Transverse colon (tissue), 4 donors: ENCODE measurements around the gene COL23A1. TPM values are rescaled to one million over a fixed set of nuclear protein-coding genes. Genes with fewer than 3 reads are reported as not detected.

Source experiments
- DNase-seq: peaks from one replicate; pipeline ENCODE4 v3.0.0-alpha.2; 2019
- H3K27ac ChIP-seq, 4 donors: fragments of 200-600 bp; sonication (generic); 2 replicates each; pipeline ENCODE4 v1.5.1; 2016 to 2018; ENCODE audit warnings: inconsistent platforms in 4 of 4
- H3K27me3 ChIP-seq: fragments of 200-600 bp; sonication (generic); 2 replicates; pipeline ENCODE4 v1.5.1; 2017; ENCODE audit warnings: inconsistent platforms
- H3K36me3 ChIP-seq, 4 donors: fragments of 200-600 bp; sonication (generic); 2 replicates each; pipeline ENCODE4 v1.5.1; 2017 to 2019; ENCODE audit warnings: inconsistent platforms in 4 of 4
- H3K4me1 ChIP-seq, 4 donors: fragments of 200-600 bp; sonication (generic); 2 replicates each; pipeline ENCODE4 v1.5.1; 2017 to 2020; ENCODE audit warnings: inconsistent platforms in 4 of 4
- H3K4me3 ChIP-seq, 4 donors: fragments of 200-600 bp; sonication (generic); 1 replicate in 1 of 4; 2 replicates in 3 of 4; pipeline versions ENCODE4 v1.5.1 to v1.6.1; 2017 to 2019; ENCODE audit warnings: inconsistent platforms in 4 of 4
- H3K9me3 ChIP-seq, 2 donors: fragments of 200-600 bp; sonication (generic); 2 replicates each; pipeline ENCODE4 v1.5.1; 2017 to 2019; ENCODE audit warnings: inconsistent platforms in 2 of 2
- EP300 ChIP-seq: sonication (generic); formaldehyde crosslinking; IDR thresholded peaks from one replicate; pipeline ENCODE4 v1.6.1; 2017; ENCODE audit warnings: antibody characterized with exemption, low read depth
- POLR2A ChIP-seq: fragments of 450-650 bp; IDR thresholded peaks from one replicate; pipeline ENCODE4 v1.6.1; 2016; ENCODE audit warnings: antibody characterized with exemption, mild to moderate bottlenecking, moderate library complexity
- POLR2AphosphoS5 ChIP-seq, 3 donors: sonication (generic); formaldehyde crosslinking; IDR thresholded peaks; one replicate each; pipeline ENCODE4 v1.6.1; 2016; ENCODE audit warnings: antibody characterized with exemption in 3 of 3
- WGBS, 2 donors: methylation state at CpG; one replicate each; pipeline ENCODE4 v1.1.5; 2018; ENCODE audit warnings: low coverage in 1 of 2; 5-methylcytosine and 5-hydroxymethylcytosine counted together
- in situ Hi-C, 4 donors: fragments of 200-750 bp; cut with MboI; loops; one replicate each; pipeline versions ENCODE4 v1.15.0 to v1.15.1; 2017; ENCODE audit warnings: low sequenced_read_pairs in 3 of 4, low pct_ligation_motif_present in 1 of 4, low pct_unique_long_range_greater_than_20kb in 1 of 4
- intact Hi-C: fragments of 100-400 bp; cut with DNase I; formaldehyde crosslinking; loops from one replicate; pipeline ENCODE4 v1.15.1; 2023; ENCODE audit warnings: low total_unique reads
- total RNA-seq, 4 donors: library from RNA; depleted of rRNA; stranded (reverse); fragments of >200 nt; gene quantifications; one replicate each; pipeline ENCODE4 v1.1.0, GENCODE V29; 2016
- TF ChIP-seq, protein P1 (sequence below), 5 experiments: fragments of 200-600 bp in 3 of 5; fragments of 450-650 bp in 2 of 5; sonication (generic) in 3 of 5; IDR thresholded peaks; 1 replicate in 2 of 5; 2 replicates in 3 of 5; pipeline ENCODE4 v1.5.1; 2016 to 2017; ENCODE audit warnings: antibody characterized with exemption in 5 of 5, inconsistent platforms in 3 of 5, mild to moderate bottlenecking in 2 of 5, moderate library complexity in 1 of 5

COL23A1 gene
- total RNA-seq, 4 donors from 2014 or later = 0.14 to 2.2 (median 1.4) TPM; not detected in 1

DNA sequence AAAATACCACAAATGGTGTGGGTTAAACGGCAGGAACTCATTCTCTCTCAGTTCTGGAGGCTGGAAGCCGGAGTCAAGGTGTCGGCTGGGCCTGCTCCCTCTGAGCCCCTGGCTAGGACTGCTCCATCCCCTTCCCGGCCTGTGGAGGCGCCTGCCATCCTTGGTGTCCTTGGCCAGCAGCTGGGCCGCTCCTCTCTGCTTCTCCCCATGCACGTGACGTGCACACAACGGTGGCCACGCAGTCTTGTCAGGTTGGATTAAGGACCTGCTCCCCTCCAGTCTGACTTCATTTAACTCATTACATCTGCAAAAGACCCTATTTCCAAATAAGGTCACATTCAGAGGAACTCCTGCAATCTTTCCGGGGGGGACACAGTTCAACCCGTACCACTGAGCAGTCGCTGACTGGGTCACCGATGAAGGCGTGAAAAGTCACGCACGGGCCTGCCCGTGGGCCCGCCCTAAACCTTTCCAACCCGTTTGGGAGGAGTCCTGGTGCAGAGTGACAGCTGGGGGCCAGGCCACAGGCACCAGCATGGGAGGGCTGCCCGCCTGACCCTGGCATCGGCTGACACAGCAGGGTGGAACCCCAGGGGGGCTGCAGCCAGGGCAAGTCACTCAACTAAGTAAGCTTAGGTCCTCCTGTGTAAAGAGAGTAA, 135.2 kb downstream of the COL23A1 start:
- no peak overlapping the region for H3K4me3 ChIP-seq
- no peaks in the 10 kb centered on the region for H3K36me3 ChIP-seq
- intact Hi-C loops = no loop called here
- TF ChIP-seq EP300 (no peak), POLR2AphosphoS5 (IDR thresholded peaks at IDR 0.05) (no peak), POLR2A (no peak)
- TF ChIP-seq, protein P1, sequence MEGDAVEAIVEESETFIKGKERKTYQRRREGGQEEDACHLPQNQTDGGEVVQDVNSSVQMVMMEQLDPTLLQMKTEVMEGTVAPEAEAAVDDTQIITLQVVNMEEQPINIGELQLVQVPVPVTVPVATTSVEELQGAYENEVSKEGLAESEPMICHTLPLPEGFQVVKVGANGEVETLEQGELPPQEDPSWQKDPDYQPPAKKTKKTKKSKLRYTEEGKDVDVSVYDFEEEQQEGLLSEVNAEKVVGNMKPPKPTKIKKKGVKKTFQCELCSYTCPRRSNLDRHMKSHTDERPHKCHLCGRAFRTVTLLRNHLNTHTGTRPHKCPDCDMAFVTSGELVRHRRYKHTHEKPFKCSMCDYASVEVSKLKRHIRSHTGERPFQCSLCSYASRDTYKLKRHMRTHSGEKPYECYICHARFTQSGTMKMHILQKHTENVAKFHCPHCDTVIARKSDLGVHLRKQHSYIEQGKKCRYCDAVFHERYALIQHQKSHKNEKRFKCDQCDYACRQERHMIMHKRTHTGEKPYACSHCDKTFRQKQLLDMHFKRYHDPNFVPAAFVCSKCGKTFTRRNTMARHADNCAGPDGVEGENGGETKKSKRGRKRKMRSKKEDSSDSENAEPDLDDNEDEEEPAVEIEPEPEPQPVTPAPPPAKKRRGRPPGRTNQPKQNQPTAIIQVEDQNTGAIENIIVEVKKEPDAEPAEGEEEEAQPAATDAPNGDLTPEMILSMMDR (IDR thresholded peaks at IDR 0.05) = no peak
- in situ Hi-C loops = no loop called here
- H3K4me1 ChIP-seq = no peaks in the 10 kb centered on the region
- WGBS, 2 donors = 93% methylated on average over 22 of the region's 22 CpGs; no CpG with 5 or more reads in 1 of the 2 donors
- no peaks in the 10 kb centered on the region for H3K27me3 ChIP-seq
- DNase-seq = no peak
- no peaks in the 10 kb centered on the region for H3K9me3 ChIP-seq
- no peak overlapping the region for H3K27ac ChIP-seq

DNA sequence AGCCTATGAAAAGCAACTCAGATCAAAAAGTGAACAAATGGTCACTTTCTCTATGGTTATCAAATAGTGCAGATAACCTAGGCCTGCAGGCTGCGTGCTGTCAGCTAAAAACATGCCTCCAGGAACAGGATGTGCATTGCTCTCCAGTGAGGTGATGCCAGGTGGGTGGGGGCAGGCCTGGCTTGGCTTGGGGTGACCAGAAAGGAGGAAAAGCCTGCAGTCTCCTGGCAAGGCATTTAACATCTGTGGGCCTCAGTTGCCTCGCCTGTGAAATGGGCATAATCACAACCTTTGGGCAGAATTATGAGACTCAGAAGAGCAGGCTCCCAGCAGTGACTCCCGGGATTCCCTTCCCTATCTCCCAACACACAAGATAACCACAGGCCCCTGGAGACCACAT, 135.9 kb downstream of the COL23A1 start:
- in situ Hi-C loops (no loop called here), intact Hi-C loops (no loop called here)
- no peaks in the 10 kb centered on the region for H3K9me3 ChIP-seq
- TF ChIP-seq, protein P1 (IDR thresholded peaks at IDR 0.05) = no peak
- TF ChIP-seq POLR2AphosphoS5 (IDR thresholded peaks at IDR 0.05) = no peak
- TF ChIP-seq EP300 = no peak
- no peak for TF ChIP-seq POLR2A
- no peaks in the 10 kb centered on the region for H3K27me3 ChIP-seq
- DNase-seq = no peak
- H3K4me3 ChIP-seq = no peak overlapping the region
- H3K4me1 ChIP-seq = no peaks in the 10 kb centered on the region
- no peak overlapping the region for H3K27ac ChIP-seq
- 82 to 83% methylated on average over 1 to 3 of the region's 3 CpGs for WGBS, 2 donors
- no peaks in the 10 kb centered on the region for H3K36me3 ChIP-seq

DNA sequence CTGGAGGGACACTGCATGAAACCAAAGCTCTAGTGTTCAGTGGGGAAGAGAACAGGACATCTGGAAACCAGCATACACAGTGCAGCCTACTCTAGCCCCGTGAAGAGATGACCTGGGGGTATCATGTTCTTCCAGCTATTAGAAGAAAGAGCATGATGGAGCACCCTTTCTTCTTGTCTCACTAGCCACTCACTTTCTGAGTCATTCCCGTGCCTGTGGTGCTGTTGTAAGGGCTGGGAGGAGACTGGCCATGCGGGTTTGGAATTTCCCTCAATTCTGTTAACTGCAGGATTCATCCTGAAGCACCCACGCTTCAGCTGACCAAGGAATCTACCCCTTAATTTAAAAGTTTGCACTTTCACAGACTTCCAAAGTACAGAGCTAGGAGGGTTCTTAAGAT, 137.0 kb downstream of the COL23A1 start:
- in situ Hi-C loops = no loop called here

DNA sequence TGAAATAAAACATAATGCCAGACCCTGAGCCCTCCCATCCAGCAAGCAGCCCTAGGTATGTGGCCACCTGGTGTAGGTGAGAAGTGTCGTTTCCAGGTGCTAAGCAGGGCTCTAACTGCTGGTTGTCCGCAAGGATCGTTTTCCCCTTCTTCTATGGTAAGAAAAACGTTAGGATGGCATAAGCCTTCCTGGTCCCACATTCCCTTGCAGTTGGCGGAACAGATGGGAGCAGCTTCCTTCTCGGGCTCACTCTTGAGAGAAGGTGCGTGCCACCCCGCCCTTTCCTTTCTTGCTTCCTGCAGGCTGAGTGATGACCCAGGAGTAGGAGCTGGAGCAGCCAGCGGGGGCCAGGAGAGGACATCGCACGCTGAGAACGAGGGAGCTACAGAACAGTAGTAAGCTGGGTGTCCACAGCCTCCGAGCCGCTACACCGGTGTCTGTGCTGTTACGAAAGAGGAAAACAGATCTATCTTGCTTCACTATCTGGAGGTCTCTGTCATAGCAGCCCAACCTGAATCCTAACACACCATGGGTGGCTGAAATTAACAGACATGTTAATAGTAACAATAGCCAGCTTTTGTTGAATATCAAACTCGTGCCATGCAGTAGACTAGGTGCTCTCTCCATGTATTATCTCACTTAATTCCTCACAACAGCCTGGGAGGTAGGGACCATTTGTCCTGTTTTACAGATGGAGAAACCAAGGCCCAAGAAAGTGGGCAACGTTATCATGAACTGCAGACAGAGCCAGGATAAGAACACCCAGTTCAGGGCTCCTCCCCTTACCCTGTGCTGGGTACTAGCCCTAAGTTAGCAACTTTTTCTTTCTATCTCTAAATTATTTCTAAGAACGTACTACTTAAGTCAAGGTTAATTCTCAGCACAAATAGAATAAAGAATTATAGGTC, 139.8 kb downstream of the COL23A1 start:
- DNase-seq = no peak
- no peaks in the 10 kb centered on the region for H3K4me1 ChIP-seq
- in situ Hi-C loops = no loop called here

More for the DNA sequence above, 137.0 kb downstream of the COL23A1 start:
- Histone ChIP-seq H3K36me3 (no peaks in the 10 kb centered on the region), H3K9me3 (no peaks in the 10 kb centered on the region), H3K4me3 (no peak overlapping the region), H3K27ac (no peak overlapping the region), H3K4me1 (no peaks in the 10 kb centered on the region), H3K27me3 (no peaks in the 10 kb centered on the region)
- no peak for TF ChIP-seq POLR2AphosphoS5 (IDR thresholded peaks at IDR 0.05)
- no peak for TF ChIP-seq EP300
- TF ChIP-seq, protein P1 (IDR thresholded peaks at IDR 0.05) = no peak
- TF ChIP-seq POLR2A = no peak
- intact Hi-C loops = no loop called here
- DNase-seq = no peak
- WGBS, 2 donors = 0 to 29% methylated on average over 1 to 4 of the region's 4 CpGs

More for the DNA sequence above, 139.8 kb downstream of the COL23A1 start:
- H3K4me3 ChIP-seq = no peak overlapping the region
- TF ChIP-seq POLR2AphosphoS5 (IDR thresholded peaks at IDR 0.05) (no peak), EP300 (no peak), POLR2A (no peak)
- TF ChIP-seq, protein P1 (IDR thresholded peaks at IDR 0.05) = no peak
- intact Hi-C loops = no loop called here
- 67 to 71% methylated on average over 4 to 15 of the region's 19 CpGs for WGBS, 2 donors
- no peaks in the 10 kb centered on the region for H3K36me3 ChIP-seq
- H3K27ac ChIP-seq = no peak overlapping the region
- no peaks in the 10 kb centered on the region for H3K9me3 ChIP-seq
- no peaks in the 10 kb centered on the region for H3K27me3 ChIP-seq
